Measurements from ENCODE around the gene RTP1. TPM values are rescaled to one million over a fixed set of nuclear protein-coding genes. Genes with fewer than 3 reads are reported as not detected.

The RTP1 gene
- total and polyA plus RNA-seq, 9 of the 15 experiments (the other 6 are each of a cell fraction or from before 2014, with no cell fraction given), result not detected

GRCh38 chr3:187186801-187187421, 10.4 kb upstream of the RTP1 start (continued):
- TF ChIP-seq HMBOX1 (IDR thresholded peaks at IDR 0.05), result peak; percentile 85
- TF ChIP-seq MCM2 (IDR thresholded peaks at IDR 0.05; ENCODE audit: low read depth), result no peak
- no peak for TF ChIP-seq ZNF592 (IDR thresholded peaks at IDR 0.05)

- POLR2A ChIA-PET, result interaction anchor here (0.6 kb wide), 1 partner anchor 402 kb away, joined by 3 read pairs; no protein-coding TSS in a partner anchor
- TF ChIP-seq CTBP1 (IDR thresholded peaks at IDR 0.05; ENCODE audit: borderline replicate concordance), result no peak
- TF ChIP-seq MYNN (IDR thresholded peaks at IDR 0.05), result no peak
- TF ChIP-seq MYNN (CRISPR knock-in tag; IDR thresholded peaks at IDR 0.05), result no peak
- TF ChIP-seq, protein P1, sequence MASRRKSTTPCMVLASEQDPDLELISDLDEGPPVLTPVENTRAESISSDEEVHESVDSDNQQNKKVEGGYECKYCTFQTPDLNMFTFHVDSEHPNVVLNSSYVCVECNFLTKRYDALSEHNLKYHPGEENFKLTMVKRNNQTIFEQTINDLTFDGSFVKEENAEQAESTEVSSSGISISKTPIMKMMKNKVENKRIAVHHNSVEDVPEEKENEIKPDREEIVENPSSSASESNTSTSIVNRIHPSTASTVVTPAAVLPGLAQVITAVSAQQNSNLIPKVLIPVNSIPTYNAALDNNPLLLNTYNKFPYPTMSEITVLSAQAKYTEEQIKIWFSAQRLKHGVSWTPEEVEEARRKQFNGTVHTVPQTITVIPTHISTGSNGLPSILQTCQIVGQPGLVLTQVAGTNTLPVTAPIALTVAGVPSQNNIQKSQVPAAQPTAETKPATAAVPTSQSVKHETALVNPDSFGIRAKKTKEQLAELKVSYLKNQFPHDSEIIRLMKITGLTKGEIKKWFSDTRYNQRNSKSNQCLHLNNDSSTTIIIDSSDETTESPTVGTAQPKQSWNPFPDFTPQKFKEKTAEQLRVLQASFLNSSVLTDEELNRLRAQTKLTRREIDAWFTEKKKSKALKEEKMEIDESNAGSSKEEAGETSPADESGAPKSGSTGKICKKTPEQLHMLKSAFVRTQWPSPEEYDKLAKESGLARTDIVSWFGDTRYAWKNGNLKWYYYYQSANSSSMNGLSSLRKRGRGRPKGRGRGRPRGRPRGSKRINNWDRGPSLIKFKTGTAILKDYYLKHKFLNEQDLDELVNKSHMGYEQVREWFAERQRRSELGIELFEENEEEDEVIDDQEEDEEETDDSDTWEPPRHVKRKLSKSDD (conservative IDR thresholded peaks at IDR 0.05; ENCODE audit: low read length), result no peak
- no peak for TF ChIP-seq POLR2AphosphoS5 (IDR thresholded peaks at IDR 0.05; ENCODE audit: control insufficient read depth, insufficient read depth, low read depth, low read length)
- no peak for TF ChIP-seq ZNF695 (CRISPR knock-in tag; IDR thresholded peaks at IDR 0.05)
- TF ChIP-seq ZNF766 (CRISPR knock-in tag; conservative IDR thresholded peaks at IDR 0.05), result no peak
- no peak for TF ChIP-seq CSDE1 (IDR thresholded peaks at IDR 0.05)
- TF ChIP-seq JUN (IDR thresholded peaks at IDR 0.05; ENCODE audit: borderline replicate concordance, low read depth, low read length), result no peak
- TF ChIP-seq JUN (CRISPR knock-in tag; IDR thresholded peaks at IDR 0.05; ENCODE audit: borderline replicate concordance), result no peak
- TF ChIP-seq ZNF668 (CRISPR knock-in tag; IDR thresholded peaks at IDR 0.05), result no peak
Observed at GRCh38 chr3:187188931-187189330, 8.4 kb upstream of the RTP1 start.

More at GRCh38 chr3:187188931-187189330, 8.4 kb upstream of the RTP1 start:
- no TSS peak for BruUV-seq (replicated peaks)
- in situ Hi-C loops (cut with MboI) (no loop called here), intact Hi-C loops (cut with micrococcal nuclease) (no loop called here)
- Histone ChIP-seq H3K27ac (ENCODE audit: extremely low read depth, low read depth, low read length) (no peak overlapping the region), H3K9ac (ENCODE audit: insufficient read depth in 1 of 2, low read depth in 2 of 2, low read length in 2 of 2) (no peak overlapping the region), H2AFZ (ENCODE audit: low read depth, low read length) (no peak overlapping the region), H3K4me3 (no peak overlapping the region), H3K4me1 (replicated peaks in 1 of 2; ENCODE audit: control insufficient read depth in 2 of 2, insufficient read depth in 2 of 2, low read length in 2 of 2) (peaks cover 3 to 15% of the 10 kb centered on the region in 2 experiments; a peak in 3 of 5 replicates), H3K36me3 (ENCODE audit: control insufficient read depth, insufficient read depth, low read length) (no peaks in the 10 kb centered on the region), H4K20me1 (replicated peaks; ENCODE audit: control insufficient read depth, insufficient read depth, low read length) (no peaks in the 10 kb centered on the region), H3K79me2 (ENCODE audit: control insufficient read depth, insufficient read depth, low read length) (no peaks in the 10 kb centered on the region), H3K27me3 (ENCODE audit: control insufficient read depth in 2 of 2, insufficient read depth in 2 of 2, low read length in 2 of 2) (peaks cover 0 to 4% of the 10 kb centered on the region in 2 experiments; a peak in 1 of 5 replicates), H3K9me1 (ENCODE audit: control insufficient read depth, insufficient read depth, low read length) (no peaks in the 10 kb centered on the region), H3K4me2 (ENCODE audit: insufficient read depth, low read length) (no peak overlapping the region), H3K9me3 (replicated peaks; ENCODE audit: control insufficient read depth, insufficient read depth, low read depth, low read length) (no peaks in the 10 kb centered on the region)
- no peak for FAIRE-seq
- DNase-seq (ENCODE audit: extremely low read depth in 1 of 4, low spot score in 3 of 4), result no peak
- 0% methylated on average over 2 of the region's 2 CpGs for WGBS (ENCODE audit: insufficient coverage, low coverage, missing lambda C conversion rate)
- no peak for ATAC-seq
- CTCF ChIA-PET (ENCODE audit: low intra/inter-chr PET ratio), result no interaction called here
